Measurements from ENCODE around the gene DENND4B. TPM values are rescaled to one million over a fixed set of nuclear protein-coding genes. Genes with fewer than 3 reads are reported as not detected.
"Not testable (repeated sequence)": the region's sequence is repeated elsewhere in the genome, so short reads cannot be mapped to it uniquely, and the experiment has no call there.

The DENND4B gene
- total RNA-seq, 5 donors from 2014 or later (not counting 1 experiment from before 2014, with no cell fraction given): 161 to 220 (median 196) TPM

GRCh38 chr1:153903841-153904455 is 42.6 kb downstream of the DENND4B start:
- H3K4me1 Mint-ChIP-seq: peaks cover 27 to 56% (median 50%) of the 10 kb centered on the region in 3 donors
- 96% methylated on average over 12 of the region's 14 CpGs for WGBS (ENCODE audit: insufficient coverage)

DNA sequence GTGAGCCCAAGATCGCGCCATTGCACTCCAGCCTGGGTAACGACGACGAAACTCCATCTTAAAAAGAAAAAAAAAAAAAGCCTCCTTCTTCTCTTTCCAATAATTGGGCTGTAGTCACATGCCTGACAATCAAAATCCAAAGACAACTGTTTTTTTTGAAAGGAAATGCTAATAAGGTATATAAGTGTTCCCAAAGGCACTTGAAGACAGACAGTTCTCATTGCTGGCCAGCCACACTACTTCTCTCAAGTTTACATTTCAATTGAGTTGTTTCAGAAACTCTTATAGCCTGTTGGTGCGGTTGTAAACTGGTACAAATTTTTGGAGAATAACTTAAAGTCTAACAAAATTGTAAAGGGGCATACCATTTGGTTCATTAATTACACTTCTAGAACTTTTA is 47.0 kb downstream of the DENND4B start:
- POLR2A ChIA-PET: interaction anchor here in 1 of 2 donors (0.5 kb wide), 1 partner anchor 24 kb away, joined by 4 read pairs; no protein-coding TSS in a partner anchor
- no peak overlapping the region for H3K4me3 Mint-ChIP-seq

More at GRCh38 chr1:153903841-153904455, 42.6 kb downstream of the DENND4B start:
- ChIA-PET POLR2A (interaction anchor here in 1 of 2 donors (0.5 kb wide), 1 partner anchor 13 kb away, joined by 3 read pairs; no protein-coding TSS in a partner anchor), CTCF (no interaction called here)
- Mint-ChIP-seq H3K27ac (no peak overlapping the region), H3K27me3 (no peaks in the 10 kb centered on the region), H3K4me3 (no peak overlapping the region), H3K36me3 (peaks cover 21% of the 10 kb centered on the region), H3K9me3 (no peaks in the 10 kb centered on the region)
- Histone ChIP-seq H3K27ac (ENCODE audit: low read length) (no peak overlapping the region), H3K27me3 (replicated peaks in 1 of 2; ENCODE audit: control insufficient read depth in 2 of 2, extremely low read depth in 1 of 2, insufficient read depth in 2 of 2, low read length in 1 of 2) (no peaks in the 10 kb centered on the region), H3K9me3 (no peaks in the 10 kb centered on the region), H3K4me3 (ENCODE audit: control insufficient read depth in 1 of 2, extremely low read depth in 1 of 2, low read length in 1 of 2) (no peak overlapping the region), H3K4me1 (ENCODE audit: control insufficient read depth in 1 of 2, extremely low read depth in 1 of 2, insufficient read depth in 2 of 2, low read length in 2 of 2) (peaks cover 0 to 21% of the 10 kb centered on the region in 2 experiments), H3K36me3 (ENCODE audit: control insufficient read depth in 2 of 2, extremely low read depth in 1 of 2, insufficient read depth in 1 of 2, low read length in 1 of 2) (peaks cover 0 to 19% of the 10 kb centered on the region in 2 donors)
- DNase-seq (no peak), ATAC-seq (replicated peaks in 1 of 4) (no peak)

GRCh38 chr1:153895866-153896265 is 50.7 kb downstream of the DENND4B start:
- not testable (repeated sequence) for H3K4me3 ChIP-seq (ENCODE audit: control insufficient read depth in 1 of 2, extremely low read depth in 1 of 2, low read length in 1 of 2); H3K4me3 Mint-ChIP-seq; H3K4me1 ChIP-seq (ENCODE audit: control insufficient read depth in 1 of 2, extremely low read depth in 1 of 2, insufficient read depth in 2 of 2, low read length in 2 of 2); H3K27me3 Mint-ChIP-seq; DNase-seq; H3K27me3 ChIP-seq (replicated peaks in 1 of 2; ENCODE audit: control insufficient read depth in 2 of 2, extremely low read depth in 1 of 2, insufficient read depth in 2 of 2, low read length in 1 of 2); H3K9me3 Mint-ChIP-seq; H3K27ac ChIP-seq (ENCODE audit: low read length); H3K9me3 ChIP-seq
- peaks cover 15% of the 10 kb centered on the region for H3K36me3 Mint-ChIP-seq
- WGBS (ENCODE audit: insufficient coverage): no CpG with 5 or more reads among the region's 1 CpG
- ChIA-PET POLR2A (interaction anchor here (0.6 kb wide), 2 partner anchors 27 to 296 kb away, joined by 4 read pairs; partner anchors contain the start of gene TPM3 (in 1 of the 2)), CTCF (interaction anchor here in 1 of 2 donors (0.6 to 0.7 kb wide), 2 partner anchors 1161 to 1625 kb away, joined by 3 read pairs; no protein-coding TSS in a partner anchor)
- H3K36me3 ChIP-seq (ENCODE audit: control insufficient read depth in 2 of 2, extremely low read depth in 1 of 2, insufficient read depth in 1 of 2, low read length in 1 of 2): peaks cover 2 to 30% of the 10 kb centered on the region in 2 donors
- H3K4me1 Mint-ChIP-seq: peaks cover 23 to 33% (median 32%) of the 10 kb centered on the region in 3 donors
- peak overlapping the region in 1 of 2 donors; percentile 48 for H3K27ac Mint-ChIP-seq
- ATAC-seq (replicated peaks in 1 of 4): peak in 2 of 4 experiments; percentile 38 to 40

More for the DNA sequence above, 47.0 kb downstream of the DENND4B start:
- ATAC-seq (replicated peaks in 1 of 4): no peak
- Histone ChIP-seq H3K4me1 (ENCODE audit: control insufficient read depth in 1 of 2, extremely low read depth in 1 of 2, insufficient read depth in 2 of 2, low read length in 2 of 2) (peaks cover 0 to 9% of the 10 kb centered on the region in 2 experiments), H3K4me3 (ENCODE audit: control insufficient read depth in 1 of 2, extremely low read depth in 1 of 2, low read length in 1 of 2) (no peak overlapping the region), H3K27me3 (replicated peaks in 1 of 2; ENCODE audit: control insufficient read depth in 2 of 2, extremely low read depth in 1 of 2, insufficient read depth in 2 of 2, low read length in 1 of 2) (no peaks in the 10 kb centered on the region), H3K36me3 (ENCODE audit: control insufficient read depth in 2 of 2, extremely low read depth in 1 of 2, insufficient read depth in 1 of 2, low read length in 1 of 2) (peaks cover 0 to 20% of the 10 kb centered on the region in 2 donors), H3K9me3 (no peaks in the 10 kb centered on the region), H3K27ac (ENCODE audit: low read length) (no peak overlapping the region)
- Mint-ChIP-seq H3K36me3 (peaks cover 7% of the 10 kb centered on the region), H3K27me3 (no peaks in the 10 kb centered on the region), H3K4me1 (peaks cover 30 to 39% (median 38%) of the 10 kb centered on the region in 3 donors), H3K27ac (peak overlapping the region in 1 of 2 donors; percentile 9), H3K9me3 (no peaks in the 10 kb centered on the region)
- no peak for DNase-seq
- CTCF ChIA-PET: interaction anchor here in 1 of 2 donors (0.7 kb wide), 1 partner anchor 184 kb away, joined by 3 read pairs; no protein-coding TSS in a partner anchor
- no CpG with 5 or more reads among the region's 6 CpGs for WGBS (ENCODE audit: insufficient coverage)

GRCh38 chr1:153891042-153891441 is 55.5 kb downstream of the DENND4B start:
- H3K4me3 ChIP-seq (ENCODE audit: control insufficient read depth in 1 of 2, extremely low read depth in 1 of 2, low read length in 1 of 2); H3K4me3 Mint-ChIP-seq; H3K9me3 Mint-ChIP-seq; ATAC-seq (replicated peaks in 1 of 4); H3K9me3 ChIP-seq; DNase-seq; H3K27me3 Mint-ChIP-seq; H3K27ac ChIP-seq (ENCODE audit: low read length); H3K27me3 ChIP-seq (replicated peaks in 1 of 2; ENCODE audit: control insufficient read depth in 2 of 2, extremely low read depth in 1 of 2, insufficient read depth in 2 of 2, low read length in 1 of 2); CTCF ChIA-PET: not testable (repeated sequence)
- POLR2A ChIA-PET: interaction anchor here in 1 of 2 donors (0.7 kb wide), 1 partner anchor 13 kb away, joined by 3 read pairs; no protein-coding TSS in a partner anchor
- Mint-ChIP-seq H3K36me3 (peaks cover 25% of the 10 kb centered on the region), H3K27ac (peak overlapping the region in 1 of 2 donors; percentile 16), H3K4me1 (peaks cover 49 to 53% (median 51%) of the 10 kb centered on the region in 3 donors)
- peaks cover 5 to 20% of the 10 kb centered on the region in 2 donors for H3K36me3 ChIP-seq (ENCODE audit: control insufficient read depth in 2 of 2, extremely low read depth in 1 of 2, insufficient read depth in 1 of 2, low read length in 1 of 2)
- 100% methylated on average over 1 of the region's 7 CpGs for WGBS (ENCODE audit: insufficient coverage)
- peaks cover 7 to 13% of the 10 kb centered on the region in 2 experiments for H3K4me1 ChIP-seq (ENCODE audit: control insufficient read depth in 1 of 2, extremely low read depth in 1 of 2, insufficient read depth in 2 of 2, low read length in 2 of 2)

GRCh38 chr1:153888533-153888932 is 58.0 kb downstream of the DENND4B start:
- peak overlapping the region in 2 of 3 donors; percentile 21 to 50 for H3K4me3 Mint-ChIP-seq
- H3K27me3 ChIP-seq (replicated peaks in 1 of 2; ENCODE audit: control insufficient read depth in 2 of 2, extremely low read depth in 1 of 2, insufficient read depth in 2 of 2, low read length in 1 of 2): no peaks in the 10 kb centered on the region
- CTCF ChIA-PET: interaction anchor here in 1 of 2 donors (0.6 to 1.0 kb wide), 3 partner anchors 9 to 98 kb away, joined by 3 to 4 read pairs (median 3); no protein-coding TSS in a partner anchor
- H3K4me1 ChIP-seq (ENCODE audit: control insufficient read depth in 1 of 2, extremely low read depth in 1 of 2, insufficient read depth in 2 of 2, low read length in 2 of 2): peaks cover 9 to 13% of the 10 kb centered on the region in 2 experiments
- ATAC-seq (replicated peaks in 1 of 4): no peak
- H3K9me3 ChIP-seq: no peaks in the 10 kb centered on the region
- H3K9me3 Mint-ChIP-seq: no peaks in the 10 kb centered on the region
- peak overlapping the region; percentile 24 to 80 for H3K27ac Mint-ChIP-seq
- H3K4me3 ChIP-seq (ENCODE audit: control insufficient read depth in 1 of 2, extremely low read depth in 1 of 2, low read length in 1 of 2): no peak overlapping the region
- peak overlapping the region; percentile 1 for H3K27ac ChIP-seq (ENCODE audit: low read length)
- POLR2A ChIA-PET: no interaction called here
- peaks cover 5 to 18% of the 10 kb centered on the region in 2 donors for H3K36me3 ChIP-seq (ENCODE audit: control insufficient read depth in 2 of 2, extremely low read depth in 1 of 2, insufficient read depth in 1 of 2, low read length in 1 of 2)
- peaks cover 25% of the 10 kb centered on the region for H3K36me3 Mint-ChIP-seq
- peaks cover 54 to 58% (median 57%) of the 10 kb centered on the region in 3 donors for H3K4me1 Mint-ChIP-seq
- WGBS (ENCODE audit: insufficient coverage): no CpG with 5 or more reads among the region's 3 CpGs
- H3K27me3 Mint-ChIP-seq: no peaks in the 10 kb centered on the region
- DNase-seq: peak in 1 of 35 experiments; percentile 22

DNA sequence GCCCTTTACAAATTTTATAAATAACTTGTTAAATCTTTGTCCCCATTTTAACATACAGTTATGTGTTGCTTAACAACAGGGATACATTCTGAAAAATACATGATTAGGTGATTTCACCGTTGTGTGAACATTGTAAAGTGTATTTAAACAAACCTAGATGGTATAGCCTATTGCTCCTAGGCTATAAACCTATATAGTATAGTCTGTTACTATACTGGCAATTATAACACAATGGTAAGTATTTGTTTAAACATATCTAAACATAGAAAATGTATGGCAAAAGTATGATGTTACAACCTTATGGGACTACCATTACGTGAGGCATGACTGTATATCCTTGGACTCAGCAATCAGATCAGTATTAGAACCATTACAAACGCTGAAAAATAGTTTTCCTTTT is 60.4 kb downstream of the DENND4B start:
- Histone ChIP-seq H3K4me1 (ENCODE audit: control insufficient read depth in 1 of 2, extremely low read depth in 1 of 2, insufficient read depth in 2 of 2, low read length in 2 of 2) (peaks cover 19 to 29% of the 10 kb centered on the region in 2 experiments), H3K4me3 (ENCODE audit: control insufficient read depth in 1 of 2, extremely low read depth in 1 of 2, low read length in 1 of 2) (no peak overlapping the region), H3K27me3 (replicated peaks in 1 of 2; ENCODE audit: control insufficient read depth in 2 of 2, extremely low read depth in 1 of 2, insufficient read depth in 2 of 2, low read length in 1 of 2) (no peaks in the 10 kb centered on the region), H3K36me3 (ENCODE audit: control insufficient read depth in 2 of 2, extremely low read depth in 1 of 2, insufficient read depth in 1 of 2, low read length in 1 of 2) (peaks cover 3 to 8% of the 10 kb centered on the region in 2 donors), H3K27ac (ENCODE audit: low read length) (no peak overlapping the region), H3K9me3 (no peaks in the 10 kb centered on the region)
- Mint-ChIP-seq H3K4me1 (peaks cover 49 to 53% (median 51%) of the 10 kb centered on the region in 3 donors), H3K36me3 (peaks cover 21% of the 10 kb centered on the region), H3K27me3 (no peaks in the 10 kb centered on the region), H3K27ac (no peak overlapping the region), H3K4me3 (no peak overlapping the region), H3K9me3 (no peaks in the 10 kb centered on the region)
- ChIA-PET POLR2A (no interaction called here), CTCF (no interaction called here)
- WGBS (ENCODE audit: insufficient coverage): no CpG with 5 or more reads among the region's 3 CpGs
- ATAC-seq (replicated peaks in 1 of 4) (no peak), DNase-seq (no peak)
